ENCODE results near the gene DSCAM. TPM values are rescaled to one million over a fixed set of nuclear protein-coding genes. Genes with fewer than 3 reads are reported as not detected.

Gene DSCAM
- total and polyA plus RNA-seq, 8 donors: 0.37 TPM; not detected in 7

DNA sequence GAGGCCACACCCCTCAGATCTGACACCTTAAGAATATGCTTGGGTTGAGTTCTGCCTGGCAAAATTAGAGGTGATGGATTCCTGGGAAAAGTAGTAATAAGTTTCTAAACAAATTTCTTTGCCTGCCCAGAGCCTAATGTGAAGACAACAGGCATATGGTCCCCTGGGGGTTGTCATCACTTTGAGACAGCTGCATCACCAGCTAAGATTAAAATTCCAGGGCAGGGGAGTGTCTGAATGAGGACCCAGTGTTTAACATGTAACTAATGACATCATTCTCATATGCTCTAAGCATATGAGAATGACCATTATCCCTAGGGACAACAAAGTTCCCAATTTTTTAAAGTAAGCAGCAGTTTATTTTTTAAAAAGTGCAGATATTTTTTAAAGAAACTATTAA, 547.5 kb downstream of the DSCAM start:
- TF ChIP-seq EP300 (IDR thresholded peaks at IDR 0.05): no peak
- no peak for TF ChIP-seq POLR2AphosphoS5 (IDR thresholded peaks at IDR 0.05)
- no peak for TF ChIP-seq POLR2A (IDR thresholded peaks at IDR 0.05)
- TF ChIP-seq, protein P1, sequence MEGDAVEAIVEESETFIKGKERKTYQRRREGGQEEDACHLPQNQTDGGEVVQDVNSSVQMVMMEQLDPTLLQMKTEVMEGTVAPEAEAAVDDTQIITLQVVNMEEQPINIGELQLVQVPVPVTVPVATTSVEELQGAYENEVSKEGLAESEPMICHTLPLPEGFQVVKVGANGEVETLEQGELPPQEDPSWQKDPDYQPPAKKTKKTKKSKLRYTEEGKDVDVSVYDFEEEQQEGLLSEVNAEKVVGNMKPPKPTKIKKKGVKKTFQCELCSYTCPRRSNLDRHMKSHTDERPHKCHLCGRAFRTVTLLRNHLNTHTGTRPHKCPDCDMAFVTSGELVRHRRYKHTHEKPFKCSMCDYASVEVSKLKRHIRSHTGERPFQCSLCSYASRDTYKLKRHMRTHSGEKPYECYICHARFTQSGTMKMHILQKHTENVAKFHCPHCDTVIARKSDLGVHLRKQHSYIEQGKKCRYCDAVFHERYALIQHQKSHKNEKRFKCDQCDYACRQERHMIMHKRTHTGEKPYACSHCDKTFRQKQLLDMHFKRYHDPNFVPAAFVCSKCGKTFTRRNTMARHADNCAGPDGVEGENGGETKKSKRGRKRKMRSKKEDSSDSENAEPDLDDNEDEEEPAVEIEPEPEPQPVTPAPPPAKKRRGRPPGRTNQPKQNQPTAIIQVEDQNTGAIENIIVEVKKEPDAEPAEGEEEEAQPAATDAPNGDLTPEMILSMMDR (IDR thresholded peaks at IDR 0.05): no peak
- Histone ChIP-seq H3K4me3 (no peak overlapping the region), H3K27me3 (no peaks in the 10 kb centered on the region), H3K4me1 (no peaks in the 10 kb centered on the region), H3K27ac (no peak overlapping the region), H3K9me3 (peaks cover 0 to 4% (median 1%) of the 10 kb centered on the region in 4 donors), H3K36me3 (no peaks in the 10 kb centered on the region)
- DNase-seq: no peak
- intact Hi-C loops (cut with DNase I; ENCODE audit: low total_unique reads): no loop called here

DNA sequence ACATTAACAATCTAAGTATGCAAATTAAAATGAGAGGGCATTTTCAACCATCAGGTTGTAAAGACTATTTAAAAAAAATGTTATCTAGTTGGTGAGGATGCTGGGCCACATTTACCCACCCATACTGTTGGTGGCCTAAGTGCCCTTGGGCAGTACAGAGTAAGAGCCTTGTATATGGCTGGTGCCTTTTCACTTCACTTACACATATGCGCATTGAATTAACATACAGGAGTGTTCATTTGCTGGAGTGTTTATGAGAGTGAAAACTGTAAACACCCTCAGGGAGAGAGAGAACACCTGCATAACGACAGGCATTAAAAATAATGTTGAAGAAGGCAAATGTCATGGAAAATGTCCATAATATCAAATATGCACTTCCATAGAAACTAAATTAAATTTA, 552.6 kb downstream of the DSCAM start:
- intact Hi-C loops (cut with DNase I; ENCODE audit: low total_unique reads): no loop called here
- no peaks in the 10 kb centered on the region for H3K27me3 ChIP-seq
- WGBS, 5 donors: 71 to 78% (median 75%) methylated on average over 2 of the region's 2 CpGs
- TF ChIP-seq EP300 (IDR thresholded peaks at IDR 0.05) (no peak), POLR2AphosphoS5 (IDR thresholded peaks at IDR 0.05) (no peak), POLR2A (IDR thresholded peaks at IDR 0.05) (no peak)
- TF ChIP-seq, protein P1 (IDR thresholded peaks at IDR 0.05): no peak
- H3K36me3 ChIP-seq: no peaks in the 10 kb centered on the region
- H3K27ac ChIP-seq: no peak overlapping the region
- no peak for DNase-seq
- H3K4me1 ChIP-seq: no peaks in the 10 kb centered on the region
- H3K4me3 ChIP-seq: no peak overlapping the region
- no peaks in the 10 kb centered on the region for H3K9me3 ChIP-seq

DNA sequence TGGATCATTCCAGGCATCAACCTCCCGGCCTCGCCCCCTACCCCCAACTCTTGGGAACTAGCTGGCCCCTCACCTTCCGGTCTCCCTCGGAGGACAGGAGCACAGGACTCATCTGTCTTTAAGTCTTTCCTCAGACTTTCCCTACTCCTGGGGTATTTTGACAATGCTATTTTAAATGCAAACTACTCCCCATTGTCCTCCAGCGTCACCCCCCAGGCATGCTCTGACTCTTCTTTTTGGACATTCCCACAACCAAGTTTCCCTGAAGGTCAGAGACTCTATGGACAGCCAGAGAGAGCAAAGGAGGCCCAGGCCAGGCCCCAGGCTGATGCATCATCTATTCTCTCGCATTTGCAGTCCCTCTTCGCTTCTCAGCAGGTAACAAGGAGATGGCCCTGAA, 555.4 kb downstream of the DSCAM start:
- intact Hi-C loops (cut with DNase I; ENCODE audit: low total_unique reads): no loop called here

DNA sequence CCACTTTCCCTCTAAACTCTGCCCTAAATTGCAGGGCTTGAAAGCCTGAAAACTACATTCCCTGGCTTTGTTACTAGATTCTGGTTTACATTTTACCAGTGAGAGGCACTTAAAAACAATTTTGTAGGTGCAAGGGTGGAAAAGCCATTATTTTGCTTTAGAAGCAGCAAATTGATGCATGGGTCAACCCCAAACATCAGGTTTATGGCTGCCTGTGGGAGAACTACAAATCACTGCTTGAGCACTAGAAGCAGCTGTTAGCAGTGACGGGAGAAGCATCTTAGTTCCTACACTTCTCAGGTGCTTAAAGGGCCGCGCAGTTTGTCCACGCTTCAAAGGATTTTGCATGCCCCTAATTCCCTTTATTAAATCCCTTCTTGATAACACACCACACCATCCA, 562.5 kb downstream of the DSCAM start:
- no peaks in the 10 kb centered on the region for H3K9me3 ChIP-seq
- no peaks in the 10 kb centered on the region for H3K36me3 ChIP-seq
- intact Hi-C loops (cut with DNase I; ENCODE audit: low total_unique reads): no loop called here
- H3K27me3 ChIP-seq: no peaks in the 10 kb centered on the region
- 70 to 89% (median 84%) methylated on average over 4 of the region's 4 CpGs for WGBS, 5 donors
- TF ChIP-seq POLR2AphosphoS5 (IDR thresholded peaks at IDR 0.05) (no peak), EP300 (IDR thresholded peaks at IDR 0.05) (no peak), POLR2A (IDR thresholded peaks at IDR 0.05) (no peak)
- TF ChIP-seq, protein P1 (IDR thresholded peaks at IDR 0.05): no peak
- no peak for DNase-seq
- H3K4me3 ChIP-seq: no peak overlapping the region
- no peaks in the 10 kb centered on the region for H3K4me1 ChIP-seq
- no peak overlapping the region for H3K27ac ChIP-seq

More for the DNA sequence above, 555.4 kb downstream of the DSCAM start:
- TF ChIP-seq, protein P1 (IDR thresholded peaks at IDR 0.05): no peak
- no peak for TF ChIP-seq POLR2AphosphoS5 (IDR thresholded peaks at IDR 0.05)
- Histone ChIP-seq H3K27ac (no peak overlapping the region), H3K9me3 (no peaks in the 10 kb centered on the region), H3K4me3 (no peak overlapping the region), H3K27me3 (no peaks in the 10 kb centered on the region), H3K4me1 (no peaks in the 10 kb centered on the region), H3K36me3 (no peaks in the 10 kb centered on the region)
- 70 to 84% (median 77%) methylated on average over 7 of the region's 7 CpGs for WGBS, 5 donors
- DNase-seq: no peak
